Ectodermal cell (in vitro differentiated cells): ENCODE results near the gene SALL1. TPM values are rescaled to one million over a fixed set of nuclear protein-coding genes. Genes with fewer than 3 reads are reported as not detected.

Source experiments
- H3K27ac ChIP-seq: 2 replicates; pipeline ENCODE4 v1.7.0; 2013; ENCODE audit warnings: mild to moderate bottlenecking, low read depth, low read length; ENCODE audit not compliant: insufficient read depth, poor library complexity, severe bottlenecking
- H3K27me3 ChIP-seq: 2 replicates; pipeline ENCODE4 v1.7.0; 2013; ENCODE audit warnings: mild to moderate bottlenecking, low read length; ENCODE audit not compliant: insufficient read depth, control insufficient read depth, poor library complexity, severe bottlenecking
- H3K36me3 ChIP-seq: one replicate; pipeline ENCODE4 v1.7.0; 2013; ENCODE audit warnings: low read length; ENCODE audit not compliant: control insufficient read depth, insufficient read depth
- H3K4me1 ChIP-seq: one replicate; pipeline ENCODE4 v1.7.0; 2013; ENCODE audit warnings: low read length; ENCODE audit not compliant: control insufficient read depth, insufficient read depth
- H3K4me3 ChIP-seq: 2 replicates; pipeline ENCODE4 v1.7.0; 2013; ENCODE audit warnings: low read depth, low read length, control low read depth; ENCODE audit not compliant: insufficient read depth
- H3K9me3 ChIP-seq: 2 replicates; pipeline ENCODE4 v1.7.0; 2013; ENCODE audit warnings: mild to moderate bottlenecking, low read length, moderate library complexity; ENCODE audit not compliant: control insufficient read depth
- WGBS, 2 experiments: methylation state at CpG; one replicate each; pipeline ENCODE4 v1.1.7; 2013; ENCODE audit warnings: missing lambda C conversion rate in 2 of 2; 5-methylcytosine and 5-hydroxymethylcytosine counted together
- polyA plus RNA-seq, 4 experiments: library from polyadenylated mRNA; stranded (reverse); fragments of 50-300 nt; gene quantifications; one replicate each; pipeline ENCODE4 v1.2.3, GENCODE V29; 2013

The SALL1 gene
- 89.0 TPM for polyA plus RNA-seq (2013, experiment 1 of 4)
- 98.4 TPM for polyA plus RNA-seq (2013, experiment 2 of 4)
- 75.6 TPM for polyA plus RNA-seq (2013, experiment 3 of 4)
- 79.9 TPM for polyA plus RNA-seq (2013, experiment 4 of 4)

- peaks cover 24% of the 10 kb centered on the region for H3K27me3 ChIP-seq
- 0% methylated on average over 34 to 38 of the region's 38 CpGs for WGBS, 2 experiments
- no peaks in the 10 kb centered on the region for H3K9me3 ChIP-seq
- no peaks in the 10 kb centered on the region for H3K36me3 ChIP-seq
- H3K27ac ChIP-seq = peak within 1 kb of the TSS; percentile 94
- peak within 1 kb of the TSS; percentile 87 for H3K4me3 ChIP-seq
- H3K4me1 ChIP-seq = peaks cover 6% of the 10 kb centered on the region
These were observed at the start of gene SALL1 for GRCh38 chr16:51150888-51151320. Gene SALL1 (minus strand): TSS chr16:51151270. CDS start chr16:51151241, 29 bp downstream.

GRCh38 chr16:51200793-51201192 lies 49.7 kb upstream of the SALL1 start:
- WGBS, 2 experiments = 44 to 46% methylated on average over 2 of the region's 2 CpGs

GRCh38 chr16:51197953-51198748 lies 47.1 kb upstream of the SALL1 start:
- WGBS, 2 experiments = 86 to 88% methylated on average over 8 of the region's 8 CpGs
- Histone ChIP-seq H3K4me1 (peaks cover 3% of the 10 kb centered on the region), H3K36me3 (no peaks in the 10 kb centered on the region), H3K4me3 (no peak overlapping the region), H3K9me3 (no peaks in the 10 kb centered on the region), H3K27ac (no peak overlapping the region), H3K27me3 (no peaks in the 10 kb centered on the region)

More at GRCh38 chr16:51200793-51201192, 49.7 kb upstream of the SALL1 start:
- Histone ChIP-seq H3K36me3 (no peaks in the 10 kb centered on the region), H3K27me3 (no peaks in the 10 kb centered on the region), H3K4me3 (no peak overlapping the region), H3K27ac (no peak overlapping the region), H3K9me3 (no peaks in the 10 kb centered on the region), H3K4me1 (peaks cover 3% of the 10 kb centered on the region)

GRCh38 chr16:51193879-51194278 lies 42.8 kb upstream of the SALL1 start:
- Histone ChIP-seq H3K4me1 (peaks cover 7% of the 10 kb centered on the region), H3K9me3 (no peaks in the 10 kb centered on the region), H3K4me3 (no peak overlapping the region), H3K27ac (no peak overlapping the region), H3K27me3 (peaks cover 5% of the 10 kb centered on the region), H3K36me3 (no peaks in the 10 kb centered on the region)
- 87 to 92% methylated on average over 3 of the region's 3 CpGs for WGBS, 2 experiments

- Histone ChIP-seq H3K9me3 (no peaks in the 10 kb centered on the region), H3K4me1 (peaks cover 13% of the 10 kb centered on the region), H3K4me3 (no peak overlapping the region), H3K27me3 (no peaks in the 10 kb centered on the region), H3K27ac (no peak overlapping the region), H3K36me3 (no peaks in the 10 kb centered on the region)
- WGBS, 2 experiments = 62 to 67% methylated on average over 8 of the region's 8 CpGs
These were observed 33.8 kb upstream of the SALL1 start for GRCh38 chr16:51184702-51185433.

GRCh38 chr16:51181503-51181811 lies 30.4 kb upstream of the SALL1 start:
- Histone ChIP-seq H3K4me3 (no peak overlapping the region), H3K4me1 (peaks cover 18% of the 10 kb centered on the region), H3K27me3 (no peaks in the 10 kb centered on the region), H3K36me3 (no peaks in the 10 kb centered on the region), H3K27ac (no peak overlapping the region), H3K9me3 (no peaks in the 10 kb centered on the region)
- 18 to 20% methylated on average over 4 of the region's 4 CpGs for WGBS, 2 experiments

- Histone ChIP-seq H3K36me3 (no peaks in the 10 kb centered on the region), H3K27me3 (no peaks in the 10 kb centered on the region), H3K9me3 (no peaks in the 10 kb centered on the region), H3K4me3 (no peak overlapping the region), H3K27ac (no peak overlapping the region), H3K4me1 (peaks cover 18% of the 10 kb centered on the region)
- 38 to 46% methylated on average over 4 of the region's 4 CpGs for WGBS, 2 experiments
These were observed 29.8 kb upstream of the SALL1 start for GRCh38 chr16:51180719-51181502.

- WGBS, 2 experiments = 94 to 100% methylated on average over 3 of the region's 3 CpGs
- Histone ChIP-seq H3K27ac (no peak overlapping the region), H3K4me1 (peaks cover 5% of the 10 kb centered on the region), H3K36me3 (peaks cover 3% of the 10 kb centered on the region), H3K4me3 (no peak overlapping the region), H3K9me3 (no peaks in the 10 kb centered on the region), H3K27me3 (no peaks in the 10 kb centered on the region)
These were observed 24.0 kb upstream of the SALL1 start for GRCh38 chr16:51175081-51175480.

- Histone ChIP-seq H3K9me3 (no peaks in the 10 kb centered on the region), H3K27me3 (no peaks in the 10 kb centered on the region), H3K36me3 (peaks cover 3% of the 10 kb centered on the region), H3K4me3 (no peak overlapping the region), H3K4me1 (no peaks in the 10 kb centered on the region), H3K27ac (no peak overlapping the region)
- 93% methylated on average over 4 to 5 of the region's 5 CpGs for WGBS, 2 experiments
These were observed 21.3 kb upstream of the SALL1 start for GRCh38 chr16:51172368-51172767.

- Histone ChIP-seq H3K4me1 (peaks cover 3% of the 10 kb centered on the region), H3K27ac (no peak overlapping the region), H3K4me3 (no peak overlapping the region), H3K9me3 (no peaks in the 10 kb centered on the region), H3K36me3 (peaks cover 3% of the 10 kb centered on the region), H3K27me3 (no peaks in the 10 kb centered on the region)
- 87 to 92% methylated on average over 2 of the region's 2 CpGs for WGBS, 2 experiments
These were observed 17.7 kb upstream of the SALL1 start for GRCh38 chr16:51168755-51169154.
